Measurements from ENCODE around the gene ESYT1.

ESYT1 gene

GRCh38 chr12:56134897-56135296 is 6.8 kb downstream of the ESYT1 start:
- H3K36me3 Mint-ChIP-seq: peaks cover 100% of the 10 kb centered on the region
- peak overlapping the region; percentile 97 for H3K27ac Mint-ChIP-seq
- H3K4me3 Mint-ChIP-seq: no peak overlapping the region
- no peaks in the 10 kb centered on the region for H3K9me3 Mint-ChIP-seq
- peaks cover 46% of the 10 kb centered on the region for H3K4me1 Mint-ChIP-seq
- DNase-seq (ENCODE audit: low spot score in 2 of 2) (no peak), ATAC-seq (no peak)

- DNase-seq (ENCODE audit: low spot score in 2 of 2) (no peak), ATAC-seq (no peak)
- Mint-ChIP-seq H3K4me1 (peaks cover 38% of the 10 kb centered on the region), H3K9me3 (no peaks in the 10 kb centered on the region), H3K27ac (peak overlapping the region; percentile 74), H3K36me3 (peaks cover 100% of the 10 kb centered on the region), H3K4me3 (no peak overlapping the region)
These were observed 9.9 kb downstream of the ESYT1 start for GRCh38 chr12:56137853-56138571.

- Mint-ChIP-seq H3K36me3 (peaks cover 91% of the 10 kb centered on the region), H3K27ac (peak overlapping the region; percentile 91), H3K9me3 (no peaks in the 10 kb centered on the region), H3K4me1 (peaks cover 44% of the 10 kb centered on the region), H3K4me3 (no peak overlapping the region)
- ATAC-seq: no peak
- no peak for DNase-seq (ENCODE audit: low spot score in 2 of 2)
These were observed 14.1 kb downstream of the ESYT1 start for GRCh38 chr12:56141946-56142784.

GRCh38 chr12:56143217-56143616 is 15.2 kb downstream of the ESYT1 start:
- ATAC-seq (peak; percentile 68), DNase-seq (ENCODE audit: low spot score in 2 of 2) (no peak)
- Mint-ChIP-seq H3K4me1 (peaks cover 37% of the 10 kb centered on the region), H3K36me3 (peaks cover 81% of the 10 kb centered on the region), H3K27ac (peak overlapping the region; percentile 91), H3K4me3 (no peak overlapping the region), H3K9me3 (no peaks in the 10 kb centered on the region)

GRCh38 chr12:56143870-56144269 is 15.8 kb downstream of the ESYT1 start:
- H3K4me3 Mint-ChIP-seq: no peak overlapping the region
- ATAC-seq: no peak
- H3K36me3 Mint-ChIP-seq: peaks cover 74% of the 10 kb centered on the region

GRCh38 chr12:56145217-56145616 is 17.1 kb downstream of the ESYT1 start:
- DNase-seq (ENCODE audit: low spot score in 2 of 2): no peak
- no peak overlapping the region for H3K4me3 Mint-ChIP-seq
- H3K4me1 Mint-ChIP-seq: peaks cover 33% of the 10 kb centered on the region
- no peak for ATAC-seq
- H3K9me3 Mint-ChIP-seq: no peaks in the 10 kb centered on the region
- H3K27ac Mint-ChIP-seq: peak overlapping the region; percentile 48
- peaks cover 66% of the 10 kb centered on the region for H3K36me3 Mint-ChIP-seq

More at GRCh38 chr12:56143870-56144269, 15.8 kb downstream of the ESYT1 start:
- DNase-seq (ENCODE audit: low spot score in 2 of 2): no peak
- peak overlapping the region; percentile 91 for H3K27ac Mint-ChIP-seq
- H3K9me3 Mint-ChIP-seq: no peaks in the 10 kb centered on the region
- peaks cover 31% of the 10 kb centered on the region for H3K4me1 Mint-ChIP-seq

GRCh38 chr12:56146492-56147460 is 18.7 kb downstream of the ESYT1 start:
- ATAC-seq (no peak), DNase-seq (ENCODE audit: low spot score in 2 of 2) (no peak)
- no peaks in the 10 kb centered on the region for H3K9me3 Mint-ChIP-seq
- H3K36me3 Mint-ChIP-seq: peaks cover 66% of the 10 kb centered on the region
- peaks cover 41% of the 10 kb centered on the region for H3K4me1 Mint-ChIP-seq
- H3K4me3 Mint-ChIP-seq: no peak overlapping the region
- no peak overlapping the region for H3K27ac Mint-ChIP-seq

- Mint-ChIP-seq H3K9me3 (no peaks in the 10 kb centered on the region), H3K36me3 (peaks cover 50% of the 10 kb centered on the region), H3K4me1 (peaks cover 58% of the 10 kb centered on the region), H3K4me3 (peak overlapping the region; percentile 87), H3K27ac (peak overlapping the region; percentile 98)
- DNase-seq (ENCODE audit: low spot score in 2 of 2) (no peak), ATAC-seq (no peak)
These were observed 22.5 kb downstream of the ESYT1 start for GRCh38 chr12:56150563-56150962.

- H3K9me3 Mint-ChIP-seq: no peaks in the 10 kb centered on the region
- peak overlapping the region; percentile 98 for H3K27ac Mint-ChIP-seq
- peak; percentile 41 to 82 for DNase-seq (ENCODE audit: low spot score in 2 of 2)
- H3K4me3 Mint-ChIP-seq: peak overlapping the region; percentile 87
- peaks cover 54% of the 10 kb centered on the region for H3K4me1 Mint-ChIP-seq
- H3K36me3 Mint-ChIP-seq: peaks cover 53% of the 10 kb centered on the region
- peak; percentile 78 for ATAC-seq
These were observed 23.6 kb downstream of the ESYT1 start for GRCh38 chr12:56151672-56152131.

- peak; percentile 85 to 96 for DNase-seq (ENCODE audit: low spot score in 2 of 2)
- peak within 1 kb of the TSS; percentile 98 for H3K27ac Mint-ChIP-seq
- H3K4me3 Mint-ChIP-seq: peak within 1 kb of the TSS; percentile 87
- H3K36me3 Mint-ChIP-seq: peaks cover 58% of the 10 kb centered on the region
- peaks cover 54% of the 10 kb centered on the region for H3K4me1 Mint-ChIP-seq
- peak; percentile 96 for ATAC-seq
- no peaks in the 10 kb centered on the region for H3K9me3 Mint-ChIP-seq
These were observed 24.2 kb downstream of the ESYT1 start, which contains the start of gene MYL6B for GRCh38 chr12:56152132-56152755. TSS of gene MYL6B (plus strand) at chr12:56152587. CDS start at chr12:56153919, 1,332 bp downstream.

- Mint-ChIP-seq H3K9me3 (no peaks in the 10 kb centered on the region), H3K4me3 (peak overlapping the region; percentile 87), H3K4me1 (peaks cover 62% of the 10 kb centered on the region), H3K27ac (peak overlapping the region; percentile 98), H3K36me3 (peaks cover 66% of the 10 kb centered on the region)
- ATAC-seq: no peak
- no peak for DNase-seq (ENCODE audit: low spot score in 2 of 2)
These were observed 24.9 kb downstream of the ESYT1 start for GRCh38 chr12:56152756-56153677.

- H3K36me3 Mint-ChIP-seq: peaks cover 72% of the 10 kb centered on the region
- DNase-seq (ENCODE audit: low spot score in 2 of 2): no peak
- H3K4me1 Mint-ChIP-seq: peaks cover 66% of the 10 kb centered on the region
- no peak for ATAC-seq
- H3K9me3 Mint-ChIP-seq: no peaks in the 10 kb centered on the region
- H3K4me3 Mint-ChIP-seq: peak overlapping the region; percentile 87
- peak overlapping the region; percentile 98 for H3K27ac Mint-ChIP-seq
These were observed 25.6 kb downstream of the ESYT1 start for GRCh38 chr12:56153678-56154065.

- ATAC-seq (no peak), DNase-seq (ENCODE audit: low spot score in 2 of 2) (no peak)
- Mint-ChIP-seq H3K36me3 (peaks cover 79% of the 10 kb centered on the region), H3K9me3 (no peaks in the 10 kb centered on the region), H3K4me3 (no peak overlapping the region), H3K4me1 (peaks cover 72% of the 10 kb centered on the region), H3K27ac (peak overlapping the region; percentile 98)
These were observed 26.2 kb downstream of the ESYT1 start for GRCh38 chr12:56154246-56154771.
